Fibroblast of the aortic adventitia (primary cell): ENCODE results near the gene ST8SIA4. TPM values are rescaled to one million over a fixed set of nuclear protein-coding genes. Genes with fewer than 3 reads are reported as not detected.

Source experiments
- DNase-seq: peaks from one replicate; pipeline ENCODE4 v3.0.0-alpha.2; 2010; ENCODE audit warnings: low read depth
- H3K4me3 ChIP-seq: 2 replicates; pipeline ENCODE4 v1.5.1; 2011; ENCODE audit warnings: low read depth, mild to moderate bottlenecking, control low read depth, low read length, moderate library complexity
- total RNA-seq: library from RNA; depleted of rRNA; stranded (reverse); fragments of >200 nt; gene quantifications from 2 replicates; pipeline ENCODE4 v1.2.3, GENCODE V29; 2012; ENCODE audit warnings: low replicate concordance
- TF ChIP-seq, protein P1 (sequence below): IDR thresholded peaks from 2 replicates; pipeline ENCODE4 v1.5.1; 2011; ENCODE audit warnings: mild to moderate bottlenecking, low read length, control low read depth, inconsistent platforms; ENCODE audit not compliant: insufficient read depth

ST8SIA4 gene
- total RNA-seq, 1 donor = 0.54 TPM

GRCh38 chr5:100896054-100896453, 7.0 kb downstream of the ST8SIA4 start:
- TF ChIP-seq, protein P1, sequence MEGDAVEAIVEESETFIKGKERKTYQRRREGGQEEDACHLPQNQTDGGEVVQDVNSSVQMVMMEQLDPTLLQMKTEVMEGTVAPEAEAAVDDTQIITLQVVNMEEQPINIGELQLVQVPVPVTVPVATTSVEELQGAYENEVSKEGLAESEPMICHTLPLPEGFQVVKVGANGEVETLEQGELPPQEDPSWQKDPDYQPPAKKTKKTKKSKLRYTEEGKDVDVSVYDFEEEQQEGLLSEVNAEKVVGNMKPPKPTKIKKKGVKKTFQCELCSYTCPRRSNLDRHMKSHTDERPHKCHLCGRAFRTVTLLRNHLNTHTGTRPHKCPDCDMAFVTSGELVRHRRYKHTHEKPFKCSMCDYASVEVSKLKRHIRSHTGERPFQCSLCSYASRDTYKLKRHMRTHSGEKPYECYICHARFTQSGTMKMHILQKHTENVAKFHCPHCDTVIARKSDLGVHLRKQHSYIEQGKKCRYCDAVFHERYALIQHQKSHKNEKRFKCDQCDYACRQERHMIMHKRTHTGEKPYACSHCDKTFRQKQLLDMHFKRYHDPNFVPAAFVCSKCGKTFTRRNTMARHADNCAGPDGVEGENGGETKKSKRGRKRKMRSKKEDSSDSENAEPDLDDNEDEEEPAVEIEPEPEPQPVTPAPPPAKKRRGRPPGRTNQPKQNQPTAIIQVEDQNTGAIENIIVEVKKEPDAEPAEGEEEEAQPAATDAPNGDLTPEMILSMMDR = no peak
- H3K4me3 ChIP-seq = no peak overlapping the region

GRCh38 chr5:100890461-100891008, 12.5 kb downstream of the ST8SIA4 start:
- H3K4me3 ChIP-seq = no peak overlapping the region
- TF ChIP-seq, protein P1 = no peak
- no peak for DNase-seq

More at GRCh38 chr5:100896054-100896453, 7.0 kb downstream of the ST8SIA4 start:
- no peak for DNase-seq

GRCh38 chr5:100889896-100890295, 13.2 kb downstream of the ST8SIA4 start:
- TF ChIP-seq, protein P1 = no peak
- DNase-seq = no peak
- no peak overlapping the region for H3K4me3 ChIP-seq

- H3K4me3 ChIP-seq = no peak overlapping the region
- TF ChIP-seq, protein P1 = no peak
- DNase-seq = no peak
These were observed 13.8 kb downstream of the ST8SIA4 start for GRCh38 chr5:100889165-100889743.

- TF ChIP-seq, protein P1 = no peak
- DNase-seq = no peak
- no peak overlapping the region for H3K4me3 ChIP-seq
These were observed 25.8 kb downstream of the ST8SIA4 start for GRCh38 chr5:100877274-100877673.

GRCh38 chr5:100872408-100873190, 30.5 kb downstream of the ST8SIA4 start:
- DNase-seq = no peak
- no peak overlapping the region for H3K4me3 ChIP-seq
- TF ChIP-seq, protein P1 = no peak
